Measurements from ENCODE around the gene PDE1A. TPM values are rescaled to one million over a fixed set of nuclear protein-coding genes. Genes with fewer than 3 reads are reported as not detected.

PDE1A gene
- total RNA-seq = 2.9 and 4.3 TPM in 2 replicates
- 2.7 TPM for polyA plus RNA-seq (2012)

- DNase-seq (ENCODE audit: low read depth) = no peak
Observed at GRCh38 chr2:182426918-182427240, at the start of gene PDE1A. Gene PDE1A, minus strand, starts transcription at chr2:182427036.

- no peak for DNase-seq (ENCODE audit: low read depth)
Observed at GRCh38 chr2:182473635-182474034, 46.8 kb upstream of the PDE1A start.

- no peak for DNase-seq (ENCODE audit: low read depth)
Observed at GRCh38 chr2:182463760-182464159, 36.9 kb upstream of the PDE1A start.

GRCh38 chr2:182456784-182457183, 29.9 kb upstream of the PDE1A start:
- no peak for DNase-seq (ENCODE audit: low read depth)

- DNase-seq (ENCODE audit: low read depth) = no peak
Observed at GRCh38 chr2:182452456-182452990, 25.7 kb upstream of the PDE1A start.

GRCh38 chr2:182448371-182448770, 21.5 kb upstream of the PDE1A start:
- no peak for DNase-seq (ENCODE audit: low read depth)

- DNase-seq (ENCODE audit: low read depth) = peak; percentile 42
Observed at GRCh38 chr2:182447863-182448262, 21.0 kb upstream of the PDE1A start.

- no peak for DNase-seq (ENCODE audit: low read depth)
Observed at GRCh38 chr2:182447163-182447562, 20.3 kb upstream of the PDE1A start.

- DNase-seq (ENCODE audit: low read depth) = no peak
Observed at GRCh38 chr2:182446087-182446486, 19.3 kb upstream of the PDE1A start.

- no peak for DNase-seq (ENCODE audit: low read depth)
Observed at GRCh38 chr2:182445391-182445965, 18.6 kb upstream of the PDE1A start.

- DNase-seq (ENCODE audit: low read depth) = peak; percentile 48
Observed at GRCh38 chr2:182444806-182445205, 18.0 kb upstream of the PDE1A start.

GRCh38 chr2:182444170-182444569, 17.3 kb upstream of the PDE1A start:
- no peak for DNase-seq (ENCODE audit: low read depth)

- no peak for DNase-seq (ENCODE audit: low read depth)
Observed at GRCh38 chr2:182436252-182436651, 9.4 kb upstream of the PDE1A start.

GRCh38 chr2:182435754-182436153, 8.9 kb upstream of the PDE1A start:
- no peak for DNase-seq (ENCODE audit: low read depth)

GRCh38 chr2:182432051-182432450, 5.2 kb upstream of the PDE1A start:
- DNase-seq (ENCODE audit: low read depth) = no peak

- no peak for DNase-seq (ENCODE audit: low read depth)
Observed at GRCh38 chr2:182428476-182428875, 1.6 kb upstream of the PDE1A start.

- DNase-seq (ENCODE audit: low read depth) = no peak
Observed at GRCh38 chr2:182426082-182426917, 536 bp downstream of the PDE1A start.

GRCh38 chr2:182422864-182423263, 4.0 kb downstream of the PDE1A start:
- no peak for DNase-seq (ENCODE audit: low read depth)

- DNase-seq (ENCODE audit: low read depth) = no peak
Observed at GRCh38 chr2:182420669-182421068, 6.2 kb downstream of the PDE1A start.

- DNase-seq (ENCODE audit: low read depth) = no peak
Observed at GRCh38 chr2:182416861-182417260, 10.0 kb downstream of the PDE1A start.

- no peak for DNase-seq (ENCODE audit: low read depth)
Observed at GRCh38 chr2:182416191-182416590, 10.6 kb downstream of the PDE1A start.

GRCh38 chr2:182415771-182416170, 11.1 kb downstream of the PDE1A start:
- DNase-seq (ENCODE audit: low read depth) = no peak

- no peak for DNase-seq (ENCODE audit: low read depth)
Observed at GRCh38 chr2:182412858-182413257, 14.0 kb downstream of the PDE1A start.

Measured in myocyte (in vitro differentiated cells).